ENCODE results near the gene MRPL3. TPM values are rescaled to one million over a fixed set of nuclear protein-coding genes. Genes with fewer than 3 reads are reported as not detected.

Gene MRPL3
- total and polyA plus RNA-seq, 2 donors (not counting 1 experiment from before 2014, with no cell fraction given): 18.5 to 50.1 TPM

GRCh38 chr3:131421301-131421700 lies 81.5 kb downstream of the MRPL3 start:
- WGBS (ENCODE audit: insufficient coverage): 100% methylated on average over 1 of the region's 1 CpG
- Mint-ChIP-seq H3K4me1 (no peaks in the 10 kb centered on the region), H3K27me3 (peaks cover 13% of the 10 kb centered on the region), H3K27ac (no peak overlapping the region), H3K4me3 (no peak overlapping the region), H3K9me3 (ENCODE audit: insufficient read depth) (no peaks in the 10 kb centered on the region)
- ATAC-seq (ENCODE audit: low read depth) (no peak), DNase-seq (no peak)
- intact Hi-C loops (cut with micrococcal nuclease): no loop called here
- TF ChIP-seq CTCF (IDR thresholded peaks at IDR 0.05): no peak
- no peak for TF ChIP-seq EZH2 (IDR thresholded peaks at IDR 0.05; ENCODE audit: borderline replicate concordance, insufficient read depth, low read depth, low read length, poor library complexity, severe bottlenecking)
- Histone ChIP-seq H3K27me3 (replicated peaks in 1 of 4; ENCODE audit: control extremely low read depth in 1 of 4, control insufficient read depth in 3 of 4, insufficient read depth in 4 of 4, low read length in 3 of 4) (peaks cover 0 to 6% (median 0%) of the 10 kb centered on the region in 4 experiments), H2AFZ (ENCODE audit: insufficient read depth, low read depth, low read length, poor library complexity, severe bottlenecking) (no peak overlapping the region), H3K4me2 (replicated peaks; ENCODE audit: low read depth, low read length, poor library complexity, severe bottlenecking) (no peak overlapping the region), H3K4me3 (ENCODE audit: control extremely low read depth in 1 of 5, extremely low read depth in 1 of 5, insufficient read depth in 1 of 5, low read depth in 2 of 5, low read length in 4 of 5) (no peak overlapping the region), H4K20me1 (ENCODE audit: control insufficient read depth, insufficient read depth, low read length, poor library complexity, severe bottlenecking) (no peaks in the 10 kb centered on the region), H3K9ac (ENCODE audit: low read length) (no peak overlapping the region), H3K4me1 (ENCODE audit: control insufficient read depth in 2 of 2, insufficient read depth in 2 of 2, low read length in 2 of 2) (no peaks in the 10 kb centered on the region), H3K9me3 (ENCODE audit: control extremely low read depth in 1 of 3, control insufficient read depth in 2 of 3, insufficient read depth in 1 of 3, low read length in 2 of 3) (no peaks in the 10 kb centered on the region), H3K36me3 (replicated peaks in 1 of 2; ENCODE audit: control extremely low read depth in 1 of 2, control insufficient read depth in 1 of 2, extremely low read depth in 1 of 2, insufficient read depth in 2 of 2, low read length in 1 of 2) (no peaks in the 10 kb centered on the region), H3K27ac (ENCODE audit: low read length in 2 of 2) (no peak overlapping the region), H3K79me2 (ENCODE audit: control insufficient read depth, insufficient read depth, low read length) (no peaks in the 10 kb centered on the region)
- ChIA-PET POLR2A (no interaction called here), CTCF (no interaction called here)

DNA sequence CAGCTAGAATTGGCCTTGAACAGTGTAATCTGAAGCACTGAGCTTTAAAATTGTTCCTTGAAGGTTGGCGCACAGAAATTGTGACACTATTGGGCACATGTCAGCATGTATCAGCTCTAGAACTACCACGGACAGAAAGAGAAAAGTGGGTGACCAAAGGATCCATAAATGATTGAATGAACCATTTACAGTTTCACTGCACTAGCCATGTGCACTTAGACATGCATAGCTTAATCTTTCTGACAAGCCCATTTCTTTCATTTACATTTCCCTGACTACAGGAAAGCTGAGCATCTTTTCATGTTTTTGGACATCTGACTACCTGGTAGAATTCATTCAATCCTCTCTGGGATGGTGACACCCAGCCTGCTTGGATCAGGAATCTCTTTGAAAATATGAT lies 85.0 kb downstream of the MRPL3 start:
- H3K4me2 ChIP-seq (replicated peaks; ENCODE audit: low read depth, low read length, poor library complexity, severe bottlenecking): no peak overlapping the region
- H3K36me3 ChIP-seq (replicated peaks in 1 of 2; ENCODE audit: control extremely low read depth in 1 of 2, control insufficient read depth in 1 of 2, extremely low read depth in 1 of 2, insufficient read depth in 2 of 2, low read length in 1 of 2): no peaks in the 10 kb centered on the region
- no peak overlapping the region for H3K27ac ChIP-seq (ENCODE audit: low read length in 2 of 2)
- Mint-ChIP-seq H3K27ac (no peak overlapping the region), H3K27me3 (peaks cover 12% of the 10 kb centered on the region), H3K4me3 (no peak overlapping the region), H3K9me3 (ENCODE audit: insufficient read depth) (peaks cover 2% of the 10 kb centered on the region), H3K4me1 (no peaks in the 10 kb centered on the region)
- intact Hi-C loops (cut with micrococcal nuclease): no loop called here
- POLR2A ChIA-PET: no interaction called here
- TF ChIP-seq EZH2 (IDR thresholded peaks at IDR 0.05; ENCODE audit: borderline replicate concordance, insufficient read depth, low read depth, low read length, poor library complexity, severe bottlenecking) (no peak), CTCF (IDR thresholded peaks at IDR 0.05) (no peak)
- no peaks in the 10 kb centered on the region for H3K4me1 ChIP-seq (ENCODE audit: control insufficient read depth in 2 of 2, insufficient read depth in 2 of 2, low read length in 2 of 2)
- no peak overlapping the region for H2AFZ ChIP-seq (ENCODE audit: insufficient read depth, low read depth, low read length, poor library complexity, severe bottlenecking)
- no peak overlapping the region for H3K4me3 ChIP-seq (ENCODE audit: control extremely low read depth in 1 of 5, extremely low read depth in 1 of 5, insufficient read depth in 1 of 5, low read depth in 2 of 5, low read length in 4 of 5)
- ATAC-seq (ENCODE audit: low read depth) (no peak), DNase-seq (no peak)
- no peak overlapping the region for H3K9ac ChIP-seq (ENCODE audit: low read length)
- no peaks in the 10 kb centered on the region for H4K20me1 ChIP-seq (ENCODE audit: control insufficient read depth, insufficient read depth, low read length, poor library complexity, severe bottlenecking)
- peaks cover 0 to 3% (median 0%) of the 10 kb centered on the region in 4 experiments for H3K27me3 ChIP-seq (replicated peaks in 1 of 4; ENCODE audit: control extremely low read depth in 1 of 4, control insufficient read depth in 3 of 4, insufficient read depth in 4 of 4, low read length in 3 of 4)
- no peaks in the 10 kb centered on the region for H3K9me3 ChIP-seq (ENCODE audit: control extremely low read depth in 1 of 3, control insufficient read depth in 2 of 3, insufficient read depth in 1 of 3, low read length in 2 of 3)
- CTCF ChIA-PET: no interaction called here
- WGBS (ENCODE audit: insufficient coverage): 100% methylated on average over 1 of the region's 2 CpGs
- no peaks in the 10 kb centered on the region for H3K79me2 ChIP-seq (ENCODE audit: control insufficient read depth, insufficient read depth, low read length)

Small RNA genes lying within 50 kb of the gene (small RNA-seq; reads per million reads assigned to genes)
- not detected for gene AC107027.2 (ENCODE audit: insufficient read length, low read depth, low replicate concordance)
- 201 reads per million, percentile 96 among the genes with 10 or more reads in this experiment for gene SNORA58 (ENCODE audit: insufficient read length, low read depth, low replicate concordance)

Other genes starting within 250 kb of the MRPL3 start
- 17.6 and 19.1 TPM in 2 replicates for gene NUDT16, start 121.2 kb downstream of the MRPL3 start, total RNA-seq
- gene NUDT16, start 121.2 kb downstream of the MRPL3 start, polyA plus RNA-seq: 5.1 and 5.6 TPM in 2 replicates